Measurements from ENCODE around the gene MMP20. TPM values are rescaled to one million over a fixed set of nuclear protein-coding genes. Genes with fewer than 3 reads are reported as not detected.

MMP20 gene
- total RNA-seq, 6 experiments from 2014 or later: not detected

DNA sequence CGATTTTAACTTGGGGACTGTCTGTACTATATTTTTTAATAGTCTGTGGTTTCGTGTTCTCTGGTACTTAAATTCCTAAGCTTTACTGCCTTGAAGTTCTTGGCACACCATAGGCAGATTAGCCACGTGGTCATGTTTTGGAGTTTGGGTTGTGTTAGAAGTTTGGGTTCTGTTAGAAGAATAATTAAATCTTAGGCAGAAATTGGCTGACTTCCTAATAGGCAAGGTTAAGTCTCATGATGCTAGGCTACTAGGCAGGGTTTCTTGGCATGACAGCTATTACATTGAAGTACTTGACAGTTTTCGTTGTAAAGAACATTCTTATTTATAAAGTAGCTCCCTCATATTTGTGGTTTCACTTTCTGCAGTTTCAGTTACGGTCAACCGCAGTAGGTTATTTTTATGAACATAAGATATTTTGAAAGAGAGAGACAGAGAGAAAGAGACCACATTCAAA lies 64.5 kb downstream of the MMP20 start:
- no peaks in the 10 kb centered on the region for H3K9me3 ChIP-seq
- no peak overlapping the region for H3K4me3 ChIP-seq
- intact Hi-C loops (cut with DNase I): no loop called here
- no peaks in the 10 kb centered on the region for H3K4me1 ChIP-seq
- no peaks in the 10 kb centered on the region for H3K27me3 ChIP-seq
- no peak for ATAC-seq
- H3K27ac ChIP-seq: no peak overlapping the region
- no peaks in the 10 kb centered on the region for H3K36me3 ChIP-seq
- no peak for TF ChIP-seq POLR2A (IDR thresholded peaks at IDR 0.05)
- TF ChIP-seq, protein P1, sequence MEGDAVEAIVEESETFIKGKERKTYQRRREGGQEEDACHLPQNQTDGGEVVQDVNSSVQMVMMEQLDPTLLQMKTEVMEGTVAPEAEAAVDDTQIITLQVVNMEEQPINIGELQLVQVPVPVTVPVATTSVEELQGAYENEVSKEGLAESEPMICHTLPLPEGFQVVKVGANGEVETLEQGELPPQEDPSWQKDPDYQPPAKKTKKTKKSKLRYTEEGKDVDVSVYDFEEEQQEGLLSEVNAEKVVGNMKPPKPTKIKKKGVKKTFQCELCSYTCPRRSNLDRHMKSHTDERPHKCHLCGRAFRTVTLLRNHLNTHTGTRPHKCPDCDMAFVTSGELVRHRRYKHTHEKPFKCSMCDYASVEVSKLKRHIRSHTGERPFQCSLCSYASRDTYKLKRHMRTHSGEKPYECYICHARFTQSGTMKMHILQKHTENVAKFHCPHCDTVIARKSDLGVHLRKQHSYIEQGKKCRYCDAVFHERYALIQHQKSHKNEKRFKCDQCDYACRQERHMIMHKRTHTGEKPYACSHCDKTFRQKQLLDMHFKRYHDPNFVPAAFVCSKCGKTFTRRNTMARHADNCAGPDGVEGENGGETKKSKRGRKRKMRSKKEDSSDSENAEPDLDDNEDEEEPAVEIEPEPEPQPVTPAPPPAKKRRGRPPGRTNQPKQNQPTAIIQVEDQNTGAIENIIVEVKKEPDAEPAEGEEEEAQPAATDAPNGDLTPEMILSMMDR (IDR thresholded peaks at IDR 0.05): no peak
- WGBS (ENCODE audit: insufficient coverage, low coverage, low lambda C conversion rate, missing lambda C conversion rate): 48% methylated on average over 6 of the region's 6 CpGs
- no peak for DNase-seq

DNA sequence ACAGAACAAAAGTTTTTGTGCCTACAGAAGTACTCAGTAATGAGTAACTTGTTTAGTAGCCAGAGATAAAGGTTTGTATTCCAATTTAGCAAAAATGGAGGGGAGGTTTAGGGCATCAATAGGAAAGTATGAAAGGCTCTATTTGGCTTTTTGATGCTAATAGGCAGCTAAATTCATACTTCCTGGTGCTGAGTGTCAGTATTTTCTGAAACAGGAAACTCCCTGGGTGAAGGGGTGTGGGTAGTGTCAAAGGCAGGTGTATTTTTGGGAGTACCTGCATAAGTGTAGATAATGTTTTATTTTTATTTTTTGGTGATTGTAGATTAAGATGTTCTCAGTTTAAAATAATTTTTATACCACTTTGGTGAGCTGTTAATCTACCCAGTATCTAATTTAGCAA lies 65.3 kb downstream of the MMP20 start:
- no peak for DNase-seq
- H3K36me3 ChIP-seq: no peaks in the 10 kb centered on the region
- no peaks in the 10 kb centered on the region for H3K9me3 ChIP-seq
- ATAC-seq: no peak
- intact Hi-C loops (cut with DNase I): no loop called here
- H3K27me3 ChIP-seq: no peaks in the 10 kb centered on the region
- no peak overlapping the region for H3K4me3 ChIP-seq
- H3K4me1 ChIP-seq: no peaks in the 10 kb centered on the region
- H3K27ac ChIP-seq: no peak overlapping the region
- no peak for TF ChIP-seq POLR2A (IDR thresholded peaks at IDR 0.05)
- TF ChIP-seq, protein P1 (IDR thresholded peaks at IDR 0.05): no peak

DNA sequence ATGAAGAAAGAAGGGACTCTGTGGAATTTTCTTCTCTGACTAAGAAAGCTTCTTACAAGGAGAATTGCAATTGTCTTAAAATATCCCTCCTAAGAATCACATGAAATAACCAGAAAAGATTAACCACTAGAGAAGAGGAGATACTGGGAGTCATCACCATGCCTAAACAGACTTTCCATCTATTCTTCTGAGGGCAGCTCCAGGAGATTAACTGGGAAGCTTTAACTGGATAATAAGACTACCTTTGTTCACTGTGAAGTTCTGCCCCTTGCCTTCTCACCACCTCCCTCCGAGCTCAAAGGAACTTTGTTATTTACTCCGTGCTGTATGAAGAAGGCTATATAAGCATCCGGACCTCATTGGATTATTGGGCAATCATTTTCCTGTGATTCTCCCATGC lies 70.0 kb downstream of the MMP20 start:
- H3K36me3 ChIP-seq: no peaks in the 10 kb centered on the region
- H3K4me3 ChIP-seq: no peak overlapping the region
- intact Hi-C loops (cut with DNase I): no loop called here
- no peaks in the 10 kb centered on the region for H3K4me1 ChIP-seq
- H3K27ac ChIP-seq: no peak overlapping the region
- 64% methylated on average over 3 of the region's 3 CpGs for WGBS (ENCODE audit: insufficient coverage, low coverage, low lambda C conversion rate, missing lambda C conversion rate)
- H3K9me3 ChIP-seq: no peaks in the 10 kb centered on the region
- H3K27me3 ChIP-seq: no peaks in the 10 kb centered on the region
- TF ChIP-seq POLR2A (IDR thresholded peaks at IDR 0.05): no peak
- TF ChIP-seq, protein P1 (IDR thresholded peaks at IDR 0.05): no peak
- no peak for DNase-seq
- no peak for ATAC-seq

DNA sequence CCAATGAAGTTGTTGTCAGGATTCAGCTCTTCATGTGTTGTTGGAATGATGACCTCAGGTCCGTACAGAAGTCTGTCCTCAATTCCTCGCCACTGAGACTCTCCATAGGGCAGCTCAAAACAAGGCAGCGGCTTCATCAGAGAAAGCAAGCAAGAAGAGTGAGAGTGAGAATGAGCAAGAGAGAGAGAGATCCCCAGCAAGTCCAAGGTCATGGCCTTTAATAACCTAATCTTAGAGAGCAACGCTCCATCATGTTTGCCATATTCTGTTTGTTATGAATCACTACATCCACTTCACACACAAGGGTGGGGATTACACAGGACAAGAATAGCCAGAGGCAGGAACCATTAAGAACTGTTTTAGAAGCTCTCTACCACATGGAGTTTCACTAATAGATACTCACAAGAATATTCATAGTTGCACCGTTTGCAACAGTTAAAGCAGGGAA lies 71.3 kb downstream of the MMP20 start:
- Histone ChIP-seq H3K4me3 (no peak overlapping the region), H3K27me3 (no peaks in the 10 kb centered on the region), H3K4me1 (no peaks in the 10 kb centered on the region), H3K9me3 (no peaks in the 10 kb centered on the region), H3K27ac (no peak overlapping the region), H3K36me3 (no peaks in the 10 kb centered on the region)
- intact Hi-C loops (cut with DNase I): no loop called here
- WGBS (ENCODE audit: insufficient coverage, low coverage, low lambda C conversion rate, missing lambda C conversion rate): 57% methylated on average over 4 of the region's 5 CpGs
- ATAC-seq (no peak), DNase-seq (no peak)
- no peak for TF ChIP-seq POLR2A (IDR thresholded peaks at IDR 0.05)
- TF ChIP-seq, protein P1 (IDR thresholded peaks at IDR 0.05): no peak
